Measurements from ENCODE around the gene HDAC9.

DNA sequence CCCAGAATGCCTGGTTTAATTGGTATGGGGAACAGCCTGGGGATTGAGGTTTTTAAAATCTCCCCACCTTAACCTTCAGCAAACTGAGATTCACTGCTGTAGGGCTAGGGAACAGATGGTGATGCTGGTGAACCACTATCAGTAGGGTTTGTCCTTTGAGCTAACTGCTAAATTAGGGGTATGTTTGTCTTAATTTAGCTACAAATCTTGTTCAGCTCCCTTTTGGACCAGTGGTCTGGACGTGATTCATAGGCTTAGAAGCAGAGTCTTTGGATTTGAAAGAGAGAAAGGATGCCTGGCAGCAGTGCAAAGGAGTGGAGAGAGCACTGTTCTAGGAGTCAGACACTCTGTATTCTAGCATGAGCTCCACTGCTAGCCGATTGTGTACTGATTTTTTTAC lies 2.8 kb downstream of the HDAC9 start:
- TF ChIP-seq CTCF (conservative IDR thresholded peaks at IDR 0.05 in 1 of 2, IDR thresholded peaks at IDR 0.05 in 1 of 2; ENCODE audit: low read depth in 1 of 2, low read length in 2 of 2) (no peak), EZH2 (IDR thresholded peaks at IDR 0.05; ENCODE audit: low read length, missing control alignments) (no peak)

Data from fibroblast of lung (primary cell).